Right atrium auricular region (tissue), 2 donors: Measurements from ENCODE around the gene RNU6-1. TPM values are rescaled to one million over a fixed set of nuclear protein-coding genes. Genes with fewer than 3 reads are reported as not detected.

Experiments
- DNase-seq: peaks from one replicate; pipeline ENCODE4 v3.0.0-alpha.2; 2019; ENCODE audit warnings: low spot score
- H3K27ac ChIP-seq, 2 donors: fragments of 200-600 bp; sonication (generic); 1 replicate in 1 of 2; 2 replicates in 1 of 2; pipeline ENCODE4 v1.5.1; 2016 to 2019
- H3K27me3 ChIP-seq, 2 donors: fragments of 200-600 bp; sonication (generic); one replicate each; pipeline versions ENCODE4 v1.5.1 to v1.6.0; 2017 to 2019
- H3K36me3 ChIP-seq: fragments of 200-600 bp; sonication (generic); one replicate; pipeline ENCODE4 v1.5.1; 2016
- H3K4me1 ChIP-seq, 2 donors: fragments of 200-600 bp; sonication (generic); one replicate each; pipeline versions ENCODE4 v1.5.1 to v1.6.0; 2017 to 2019
- H3K4me3 ChIP-seq, 2 donors: fragments of 200-600 bp; sonication (generic); 1 replicate in 1 of 2; 2 replicates in 1 of 2; pipeline ENCODE4 v1.5.1; 2017 to 2019; ENCODE audit warnings: mild to moderate bottlenecking in 1 of 2, moderate library complexity in 1 of 2
- H3K9me3 ChIP-seq, 2 donors: fragments of 200-600 bp; sonication (generic); one replicate each; pipeline ENCODE4 v1.5.1; 2019
- CTCF ChIP-seq, 2 donors: fragments of 200-600 bp; sonication (generic); IDR thresholded peaks; one replicate each; pipeline ENCODE4 v1.5.1; 2019; ENCODE audit warnings: antibody characterized with exemption in 2 of 2
- total RNA-seq, 2 donors: library from RNA; depleted of rRNA; stranded (reverse); fragments of >200 nt; gene quantifications; one replicate each; pipeline ENCODE4 v1.1.0, GENCODE V29; 2016

The RNU6-1 gene
- total RNA-seq, 2 donors from 2014 or later: not detected

GRCh38 chr15:67796196-67797127, 43.4 kb downstream of the RNU6-1 start:
- H3K36me3 ChIP-seq: no peaks in the 10 kb centered on the region
- H3K4me3 ChIP-seq: no peak overlapping the region
- H3K9me3 ChIP-seq: peaks cover 0 to 12% of the 10 kb centered on the region in 2 donors
- no peaks in the 10 kb centered on the region for H3K27me3 ChIP-seq
- no peaks in the 10 kb centered on the region for H3K4me1 ChIP-seq
- DNase-seq: peak; percentile 38
- TF ChIP-seq CTCF (IDR thresholded peaks at IDR 0.05): no peak
- no peak overlapping the region for H3K27ac ChIP-seq

GRCh38 chr15:67794832-67795574, 44.8 kb downstream of the RNU6-1 start:
- Histone ChIP-seq H3K27ac (no peak overlapping the region), H3K4me3 (no peak overlapping the region), H3K36me3 (no peaks in the 10 kb centered on the region), H3K4me1 (no peaks in the 10 kb centered on the region), H3K9me3 (peaks cover 0 to 12% of the 10 kb centered on the region in 2 donors), H3K27me3 (no peaks in the 10 kb centered on the region)
- TF ChIP-seq CTCF (IDR thresholded peaks at IDR 0.05): no peak
- peak; percentile 7 for DNase-seq

GRCh38 chr15:67792250-67792942, 47.4 kb downstream of the RNU6-1 start:
- H3K36me3 ChIP-seq: no peaks in the 10 kb centered on the region
- H3K9me3 ChIP-seq: peaks cover 0 to 12% of the 10 kb centered on the region in 2 donors
- no peak overlapping the region for H3K27ac ChIP-seq
- no peaks in the 10 kb centered on the region for H3K27me3 ChIP-seq
- no peaks in the 10 kb centered on the region for H3K4me1 ChIP-seq
- TF ChIP-seq CTCF (IDR thresholded peaks at IDR 0.05): no peak
- no peak for DNase-seq
- no peak overlapping the region for H3K4me3 ChIP-seq

- Histone ChIP-seq H3K4me3 (no peak overlapping the region), H3K27ac (no peak overlapping the region), H3K27me3 (no peaks in the 10 kb centered on the region), H3K4me1 (no peaks in the 10 kb centered on the region), H3K9me3 (peaks cover 0 to 12% of the 10 kb centered on the region in 2 donors), H3K36me3 (no peaks in the 10 kb centered on the region)
- TF ChIP-seq CTCF (IDR thresholded peaks at IDR 0.05): no peak
- DNase-seq: no peak
These were observed 49.1 kb downstream of the RNU6-1 start for GRCh38 chr15:67790610-67791319.

Other genes starting within 250 kb of the RNU6-1 start
- under 1 TPM in 1 of 2 donors, not detected in 1; 0.12 TPM for gene SKOR1, start 14.5 kb downstream of the RNU6-1 start, total RNA-seq
- gene PIAS1, start 214.3 kb upstream of the RNU6-1 start, total RNA-seq: 10 to 100 TPM; 24.5 to 26.7 TPM